Left ventricle myocardium superior (tissue), 1 donor: ENCODE results near the gene RXRG. TPM values are rescaled to one million over a fixed set of nuclear protein-coding genes. Genes with fewer than 3 reads are reported as not detected.

Experiments
- ATAC-seq: fragments of 200-7000 bp; cut with Tn5 transposase; one replicate; pipeline ENCODE4 v1.9.1; 2020; ENCODE audit warnings: mild to moderate bottlenecking, moderate library complexity
- DNase-seq: peaks from one replicate; pipeline ENCODE4 v3.0.0-alpha.2; 2020
- intact Hi-C: fragments of 100-400 bp; cut with micrococcal nuclease; formaldehyde crosslinking; loops from one replicate; pipeline ENCODE4 v1.11.0; 2022
- total RNA-seq: library from RNA; stranded (reverse); fragmentation: NEBNext Ultra II Directional; extraction: Animal tissue kit (Norgen Biotek cat#: 25700); gene quantifications from one replicate; pipeline ENCODE4 v1.2.1, GENCODE V29; 2021
- donor health status: DM: no; HTN: yes; CAD: no; lungs with severe emphysema.

RXRG gene
- total RNA-seq, 1 donor from 2014 or later = 2.2 TPM

GRCh38 chr1:165454091-165454610, 9.2 kb upstream of the RXRG start:
- DNase-seq = no peak
- intact Hi-C loops = no loop called here
- no peak for ATAC-seq

GRCh38 chr1:165452336-165453130, 7.6 kb upstream of the RXRG start:
- intact Hi-C loops = no loop called here
- DNase-seq = peak; percentile 45

GRCh38 chr1:165451691-165452090, 6.8 kb upstream of the RXRG start:
- DNase-seq (no peak), ATAC-seq (peak; percentile 13)
- intact Hi-C loops = no loop called here

More at GRCh38 chr1:165452336-165453130, 7.6 kb upstream of the RXRG start:
- peak; percentile 91 for ATAC-seq

GRCh38 chr1:165449131-165449530, 4.2 kb upstream of the RXRG start:
- no peak for ATAC-seq
- intact Hi-C loops = no loop called here

GRCh38 chr1:165445388-165445787, 462 bp upstream of the RXRG start:
- ATAC-seq (no peak), DNase-seq (no peak)
- intact Hi-C loops = no loop called here

More at GRCh38 chr1:165449131-165449530, 4.2 kb upstream of the RXRG start:
- DNase-seq = no peak

GRCh38 chr1:165443539-165444311, 1.2 kb downstream of the RXRG start:
- intact Hi-C loops = loop anchor here (5.0 kb wide), 1 partner anchor 44 kb away; no protein-coding TSS in a partner anchor
- ATAC-seq (peak; percentile 86), DNase-seq (peak; percentile 43)

- intact Hi-C loops = loop anchor here (5.0 kb wide), 1 partner anchor 45 kb away; no protein-coding TSS in a partner anchor
- DNase-seq (no peak), ATAC-seq (no peak)
Measured at GRCh38 chr1:165442653-165443052, 2.3 kb downstream of the RXRG start.

GRCh38 chr1:165442053-165442452, 2.9 kb downstream of the RXRG start:
- DNase-seq (no peak), ATAC-seq (no peak)

GRCh38 chr1:165441166-165441880, 3.6 kb downstream of the RXRG start:
- ATAC-seq = no peak
- intact Hi-C loops = loop anchor here (5.0 kb wide), 1 partner anchor 46 kb away; no protein-coding TSS in a partner anchor
- no peak for DNase-seq

More at GRCh38 chr1:165442053-165442452, 2.9 kb downstream of the RXRG start:
- intact Hi-C loops = loop anchor here (5.0 kb wide), 1 partner anchor 45 kb away; no protein-coding TSS in a partner anchor

GRCh38 chr1:165439330-165439729, 5.6 kb downstream of the RXRG start:
- DNase-seq (no peak), ATAC-seq (no peak)
- intact Hi-C loops = no loop called here

- DNase-seq = no peak
- intact Hi-C loops = no loop called here
- no peak for ATAC-seq
Measured at GRCh38 chr1:165436994-165437393, 7.9 kb downstream of the RXRG start.

GRCh38 chr1:165435801-165436200, 9.1 kb downstream of the RXRG start:
- ATAC-seq (no peak), DNase-seq (no peak)
- intact Hi-C loops = no loop called here

GRCh38 chr1:165434281-165434680, 10.6 kb downstream of the RXRG start:
- DNase-seq = no peak
- intact Hi-C loops = no loop called here
- no peak for ATAC-seq

GRCh38 chr1:165431079-165431478, 13.8 kb downstream of the RXRG start:
- DNase-seq (no peak), ATAC-seq (no peak)
- intact Hi-C loops = no loop called here

GRCh38 chr1:165426745-165427144, 18.2 kb downstream of the RXRG start:
- ATAC-seq = no peak
- intact Hi-C loops = no loop called here

GRCh38 chr1:165425621-165426020, 19.3 kb downstream of the RXRG start:
- DNase-seq = no peak
- ATAC-seq = no peak
- intact Hi-C loops = no loop called here

More at GRCh38 chr1:165426745-165427144, 18.2 kb downstream of the RXRG start:
- DNase-seq = no peak

GRCh38 chr1:165424454-165425216, 20.3 kb downstream of the RXRG start:
- peak; percentile 88 for ATAC-seq
- intact Hi-C loops = no loop called here

GRCh38 chr1:165423136-165423535, 21.8 kb downstream of the RXRG start:
- ATAC-seq (peak; percentile 9), DNase-seq (no peak)
- intact Hi-C loops = no loop called here

More at GRCh38 chr1:165424454-165425216, 20.3 kb downstream of the RXRG start:
- peak; percentile 49 for DNase-seq
